NCI-H1092 treated with DMSO at 0.1 percent for 48 hours (cell line): ENCODE data around the gene FARSA.
"Not testable (repeated sequence)": the region's sequence is repeated elsewhere in the genome, so short reads cannot be mapped to it uniquely, and the experiment has no call there.

ENCODE experiments used
- DNase-seq: peaks from one replicate; lab custom pipeline; 2025; lab: John Stamatoyannopoulos, UW

Gene FARSA

GRCh38 chr19:12937927-12938778, 4.6 kb upstream of the FARSA start, which contains the start of gene CALR:
Gene CALR (plus strand): TSS chr19:12938609. CDS start chr19:12938680, 71 bp downstream.
- DNase-seq = peak; percentile 99

GRCh38 chr19:12937093-12937926, 3.8 kb upstream of the FARSA start:
- DNase-seq = peak; percentile 91

DNA sequence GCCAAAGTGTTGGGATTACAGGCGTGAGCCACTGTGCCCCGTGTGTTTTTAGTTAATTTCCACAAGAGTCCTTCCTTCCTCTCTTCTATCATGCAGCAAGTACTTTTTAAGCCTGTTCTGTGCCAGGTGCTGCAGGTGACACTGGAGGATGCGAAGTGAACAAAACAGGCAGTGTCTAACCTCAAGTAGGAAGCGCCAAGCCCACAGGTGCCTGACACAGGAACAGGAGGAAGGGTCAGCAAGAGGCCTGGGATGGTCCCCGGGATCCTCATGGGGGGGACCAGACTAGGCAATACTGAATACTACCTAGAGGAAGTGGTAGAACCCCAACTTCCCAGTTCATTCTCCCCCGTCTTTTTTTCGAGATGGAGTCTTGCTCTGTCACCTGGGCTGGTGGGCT, 3.1 kb upstream of the FARSA start:
- DNase-seq = peak; percentile 44

GRCh38 chr19:12935071-12935470, 1.6 kb upstream of the FARSA start:
- no peak for DNase-seq

DNA sequence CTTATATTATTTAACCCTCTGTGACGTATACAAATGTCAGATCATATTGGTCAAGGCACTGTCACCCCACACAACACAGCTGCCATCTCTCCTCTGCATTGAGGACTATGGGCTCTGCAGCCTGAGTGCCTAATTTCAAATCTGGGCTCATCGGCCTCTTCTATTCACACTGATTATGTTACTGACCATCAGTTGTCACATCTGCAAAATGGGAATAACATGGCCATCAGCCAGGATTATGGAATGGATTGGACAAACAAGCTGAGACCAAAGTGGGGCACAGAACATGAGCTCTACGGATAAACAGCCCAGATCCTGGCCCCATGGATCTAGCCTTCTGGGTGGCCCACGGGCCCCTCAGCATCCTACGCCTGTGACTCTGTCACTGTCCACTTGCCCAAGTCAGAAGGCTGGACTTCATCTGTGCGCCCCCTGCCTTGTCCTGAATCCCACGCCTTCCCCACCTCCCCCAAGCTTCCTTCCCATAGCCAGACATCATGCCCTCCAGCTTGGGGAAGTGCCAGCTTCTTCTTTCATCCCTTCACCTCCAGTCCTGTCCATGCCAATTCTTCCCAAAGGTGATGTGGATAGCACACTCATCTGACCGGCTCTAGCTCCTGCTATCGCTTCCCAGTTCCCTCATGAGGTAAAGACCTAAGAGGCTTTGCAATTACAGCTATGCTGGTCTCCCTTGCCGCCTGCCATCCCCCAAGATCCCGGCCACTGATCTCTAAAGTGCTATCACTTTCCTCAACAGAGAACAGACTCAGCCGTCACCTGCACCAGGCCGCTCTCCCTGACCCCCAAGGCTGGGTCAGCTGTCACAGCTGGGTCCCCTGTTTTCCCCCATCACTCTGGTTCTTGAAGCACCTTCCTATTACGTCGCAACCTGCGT, 872 bp downstream of the FARSA start:
- no peak for DNase-seq

GRCh38 chr19:12930002-12930645, 3.4 kb downstream of the FARSA start:
- DNase-seq = no peak

- DNase-seq = no peak
These were observed 8.7 kb downstream of the FARSA start for GRCh38 chr19:12924621-12925310.

GRCh38 chr19:12922959-12923358, 10.6 kb downstream of the FARSA start:
- DNase-seq = no peak

GRCh38 chr19:12921047-12921446, 12.5 kb downstream of the FARSA start:
- no peak for DNase-seq

GRCh38 chr19:12918253-12918652, 15.3 kb downstream of the FARSA start:
- DNase-seq = no peak

DNA sequence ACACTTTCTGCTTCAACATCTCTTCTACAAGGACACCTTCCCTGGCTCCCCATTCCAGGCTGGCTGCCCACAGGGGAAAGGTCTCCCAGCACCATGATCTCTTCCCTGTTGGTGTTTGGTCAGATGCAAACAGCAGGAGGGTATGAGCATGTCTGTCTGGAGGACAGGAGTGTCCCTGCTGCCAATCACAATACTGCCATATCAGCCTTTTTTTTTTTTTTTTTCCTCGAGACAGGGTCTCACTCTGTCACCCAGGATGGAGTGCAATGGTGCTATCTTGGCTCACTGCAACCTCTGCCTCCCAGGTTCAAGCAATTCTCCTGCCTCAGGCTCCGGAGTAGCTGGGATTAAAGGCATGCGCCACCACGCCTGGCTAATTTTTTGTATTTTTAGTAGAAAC, 17.7 kb downstream of the FARSA start:
- DNase-seq = not testable (repeated sequence)

DNA sequence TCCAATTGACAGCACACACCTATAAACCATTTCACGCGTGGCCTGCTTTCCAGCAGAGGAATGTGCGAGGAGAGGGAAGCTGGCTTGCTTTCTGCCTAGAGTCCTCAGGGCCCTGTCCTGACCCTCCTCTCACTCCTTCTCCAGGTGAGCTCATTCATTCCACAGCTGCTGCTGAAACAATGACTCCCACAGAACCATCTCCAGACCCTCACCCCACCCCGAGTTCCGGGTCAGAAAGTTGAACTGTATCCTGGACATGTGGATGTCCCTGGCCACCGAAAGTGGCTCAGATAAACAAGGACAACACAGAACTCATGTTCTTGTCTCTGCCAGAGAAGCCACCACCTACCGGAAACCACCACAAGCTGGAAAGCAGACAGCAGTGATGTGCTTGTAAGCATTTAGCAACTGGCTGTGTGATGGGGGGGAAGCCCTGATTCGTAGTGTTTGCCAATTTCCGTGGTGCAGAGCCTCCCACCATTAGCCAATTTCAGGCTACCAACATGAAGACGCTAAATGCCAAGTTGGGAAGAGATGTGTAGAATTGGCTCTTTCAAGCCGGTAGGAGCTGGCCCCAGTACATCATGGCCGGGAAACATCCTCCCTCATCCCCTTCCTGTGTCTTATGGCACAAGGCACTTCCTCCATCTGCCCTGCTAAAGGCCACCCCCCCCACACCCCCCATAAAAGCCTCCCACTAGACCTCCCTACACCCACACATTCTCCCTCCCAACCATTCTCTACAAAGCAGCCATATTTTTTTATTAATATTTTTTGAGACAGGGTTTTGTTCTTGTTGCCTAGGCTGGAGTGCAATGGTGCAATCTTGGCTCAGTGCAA, 19.4 kb downstream of the FARSA start:
- peak; percentile 60 for DNase-seq

GRCh38 chr19:12913011-12913561, 20.4 kb downstream of the FARSA start:
- peak; percentile 100 for DNase-seq

GRCh38 chr19:12912571-12912970, 20.9 kb downstream of the FARSA start:
- DNase-seq = peak; percentile 97

GRCh38 chr19:12907166-12907565, 26.3 kb downstream of the FARSA start:
- no peak for DNase-seq

GRCh38 chr19:12899891-12900518, 33.5 kb downstream of the FARSA start:
- DNase-seq = no peak

DNA sequence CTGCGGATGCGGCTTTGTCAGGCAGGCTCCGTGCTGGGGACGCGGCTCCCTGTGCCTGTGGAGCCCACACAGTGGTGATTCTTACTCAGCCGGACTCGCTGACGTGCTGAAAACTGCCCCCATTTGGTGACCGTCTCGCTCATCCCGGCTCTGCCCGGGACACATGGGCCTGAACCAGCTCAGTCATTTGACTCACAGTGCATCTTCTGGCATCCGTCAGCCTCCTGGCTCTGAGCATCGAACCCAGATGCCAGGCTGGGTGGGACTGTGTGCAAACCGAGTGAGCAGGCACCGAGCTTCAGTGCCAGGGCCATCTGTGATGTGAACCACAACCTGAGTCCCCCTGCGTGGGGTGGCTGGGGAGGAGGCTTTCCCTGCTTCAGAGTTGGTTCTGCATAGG, 37.1 kb downstream of the FARSA start:
- DNase-seq = no peak

GRCh38 chr19:12893582-12893981, 39.9 kb downstream of the FARSA start:
- no peak for DNase-seq

DNA sequence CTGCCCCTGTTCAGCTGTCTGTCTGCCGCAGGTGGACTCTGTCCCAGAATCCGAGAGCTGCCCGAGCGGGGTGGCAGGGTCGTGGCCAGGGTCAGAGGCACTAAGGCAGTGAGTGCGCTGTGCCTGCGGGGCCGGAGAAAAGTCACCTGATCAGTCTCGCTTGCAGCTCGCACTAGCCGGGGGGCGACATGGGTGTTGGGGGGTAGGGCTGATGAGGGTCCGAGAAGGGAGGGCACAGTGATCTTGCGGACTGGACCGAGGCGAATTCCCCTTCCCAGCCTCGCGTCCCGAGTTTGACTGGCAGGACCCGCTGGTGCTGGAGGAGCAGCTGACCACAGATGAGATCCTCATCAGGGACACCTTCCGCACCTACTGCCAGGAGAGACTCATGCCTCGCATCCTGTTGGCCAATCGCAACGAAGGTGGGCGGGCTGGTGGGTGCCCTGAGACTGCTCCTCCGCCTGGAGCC, 41.9 kb downstream of the FARSA start:
- no peak for DNase-seq
